ENCODE measurements around the gene ADTRP. TPM values are rescaled to one million over a fixed set of nuclear protein-coding genes. Genes with fewer than 3 reads are reported as not detected.
A peak's percentile ranks its signal among the peaks of the same experiment; 100 is the strongest.

ADTRP gene
- total and polyA plus RNA-seq, 10 of the 15 experiments (the other 5 are each of a cell fraction or from before 2014, with no cell fraction given): 0.10 to 2.6 (median 2.1) TPM

DNA sequence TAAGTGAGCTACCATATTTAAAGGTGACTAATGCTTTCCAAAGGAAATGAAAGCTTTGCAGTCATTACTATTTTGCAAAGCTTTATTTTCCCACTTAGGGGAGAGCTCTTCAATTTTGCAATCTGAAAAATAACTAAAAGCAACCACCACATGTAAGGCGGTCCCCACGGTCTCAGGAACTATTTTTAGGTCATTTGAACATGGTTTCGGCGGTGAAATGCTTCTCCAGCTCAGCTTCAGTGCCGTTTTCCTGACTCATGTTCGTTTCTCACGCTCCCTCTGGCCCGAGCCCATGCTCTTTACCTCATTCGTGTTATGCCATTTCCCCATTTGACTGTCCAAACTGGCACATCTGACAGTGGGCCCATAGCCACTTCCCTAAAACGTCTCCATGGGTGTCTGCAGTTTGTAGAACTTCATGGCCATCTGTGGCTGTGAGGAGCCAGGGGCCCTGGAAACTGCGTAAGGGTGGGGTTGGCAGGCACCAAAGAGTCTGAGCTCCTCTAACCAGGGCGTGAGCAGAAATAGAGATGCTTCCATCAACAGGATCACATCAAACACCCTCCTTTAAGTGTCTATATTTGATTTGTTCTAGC is 46.5 kb downstream of the ADTRP start:
- H3K27ac ChIP-seq (ENCODE audit: control insufficient read depth, insufficient read depth): peak overlapping the region; percentile 89
- intact Hi-C loops (cut with micrococcal nuclease; ENCODE audit: unreplicated experiment) (loop anchor here (1.0 to 5.0 kb wide), 7 partner anchors 20 to 383 kb away; partner anchors contain the start of gene HIVEP1), in situ Hi-C loops (cut with MboI) (no loop called here)
- CTCF ChIA-PET: interaction anchor here (0.7 to 3.0 kb wide), 18 partner anchors 9 to 638 kb away, joined by 3 to 19 read pairs (median 4); partner anchors contain the start of gene ADTRP
- H3K4me2 ChIP-seq (ENCODE audit: control insufficient read depth, insufficient read depth): peak overlapping the region; percentile 70
- no peaks in the 10 kb centered on the region for H3K9me3 ChIP-seq (replicated peaks; ENCODE audit: control insufficient read depth, insufficient read depth, low read length)
- H3K4me3 ChIP-seq: no peak overlapping the region
- no peaks in the 10 kb centered on the region for H3K27me3 ChIP-seq (replicated peaks in 1 of 2; ENCODE audit: control insufficient read depth in 2 of 2, insufficient read depth in 2 of 2, low read length in 1 of 2)
- no peaks in the 10 kb centered on the region for H3K79me2 ChIP-seq (ENCODE audit: control insufficient read depth, insufficient read depth, low read length)
- ATAC-seq (peak; percentile 87), FAIRE-seq (peak; percentile 38), DNase-seq (ENCODE audit: low read depth, low spot score) (peak; percentile 99)
- peak overlapping the region; percentile 25 for H3K9ac ChIP-seq (ENCODE audit: control insufficient read depth, insufficient read depth, low read length)
- WGBS (ENCODE audit: insufficient coverage, insufficient replicate concordance, low lambda C conversion rate, missing lambda C conversion rate): under 1% methylated on average over 12 of the region's 12 CpGs
- no peaks in the 10 kb centered on the region for H4K20me1 ChIP-seq (ENCODE audit: control insufficient read depth, insufficient read depth)
- H3K36me3 ChIP-seq (ENCODE audit: control insufficient read depth in 2 of 2, insufficient read depth in 2 of 2, low read length in 1 of 2): no peaks in the 10 kb centered on the region
- POLR2A ChIA-PET: interaction anchor here (0.6 to 2.8 kb wide), 17 partner anchors 9 to 781 kb away, joined by 3 to 34 read pairs (median 4); no protein-coding TSS in a partner anchor
- SMC1A ChIA-PET (ENCODE audit: uncharacterized antibody, unreplicated experiment): interaction anchor here (0.6 to 8.6 kb wide), 53 partner anchors 9 to 877 kb away, joined by 3 to 139 read pairs (median 4); partner anchors contain the start of gene ADTRP
- no TSS peak for BruUV-seq (replicated peaks)
- H3K4me1 ChIP-seq (ENCODE audit: control insufficient read depth, insufficient read depth, low read length): peaks cover 43% of the 10 kb centered on the region
- peak overlapping the region; percentile 46; the same call in 1 of the 2 replicates for H2AFZ ChIP-seq (ENCODE audit: control insufficient read depth, low read depth, low read length)
- RAD21 ChIA-PET (ENCODE audit: unreplicated experiment): interaction anchor here (0.5 to 5.3 kb wide), 36 partner anchors 9 to 559 kb away, joined by 3 to 88 read pairs (median 4); partner anchors contain the start of gene HIVEP1
- TF ChIP-seq BCL11A (IDR thresholded peaks at IDR 0.05; ENCODE audit: low read depth, low read length) (peak; percentile 92), CREB1 (IDR thresholded peaks at IDR 0.05; ENCODE audit: low read depth) (peak; percentile 81), NR2C2 (IDR thresholded peaks at IDR 0.05; ENCODE audit: borderline replicate concordance, control insufficient read depth, insufficient read length, low read depth) (no peak), MXI1 (IDR thresholded peaks at IDR 0.05; ENCODE audit: low read depth, low read length) (peak; percentile 81), SMARCA5 (IDR thresholded peaks at IDR 0.05) (peak; percentile 72; the same call in 1 of the 2 replicates), LARP7 (IDR thresholded peaks at IDR 0.05) (no peak), TCF3 (IDR thresholded peaks at IDR 0.05; ENCODE audit: borderline replicate concordance, insufficient read depth, low read depth, low read length) (peak; percentile 97), USF2 (IDR thresholded peaks at IDR 0.05; ENCODE audit: borderline replicate concordance, low read depth, low read length) (no peak), BCL3 (IDR thresholded peaks at IDR 0.05; ENCODE audit: borderline replicate concordance, insufficient read depth, low read depth, low read length, poor library complexity, severe bottlenecking) (peak; percentile 99), ZBED1 (IDR thresholded peaks at IDR 0.05; ENCODE audit: borderline replicate concordance) (peak; percentile 98), CHD2 (IDR thresholded peaks at IDR 0.05; ENCODE audit: borderline replicate concordance, low read depth, low read length) (peak; percentile 71; the same call in 1 of the 2 replicates)
- TF ChIP-seq, protein P1, sequence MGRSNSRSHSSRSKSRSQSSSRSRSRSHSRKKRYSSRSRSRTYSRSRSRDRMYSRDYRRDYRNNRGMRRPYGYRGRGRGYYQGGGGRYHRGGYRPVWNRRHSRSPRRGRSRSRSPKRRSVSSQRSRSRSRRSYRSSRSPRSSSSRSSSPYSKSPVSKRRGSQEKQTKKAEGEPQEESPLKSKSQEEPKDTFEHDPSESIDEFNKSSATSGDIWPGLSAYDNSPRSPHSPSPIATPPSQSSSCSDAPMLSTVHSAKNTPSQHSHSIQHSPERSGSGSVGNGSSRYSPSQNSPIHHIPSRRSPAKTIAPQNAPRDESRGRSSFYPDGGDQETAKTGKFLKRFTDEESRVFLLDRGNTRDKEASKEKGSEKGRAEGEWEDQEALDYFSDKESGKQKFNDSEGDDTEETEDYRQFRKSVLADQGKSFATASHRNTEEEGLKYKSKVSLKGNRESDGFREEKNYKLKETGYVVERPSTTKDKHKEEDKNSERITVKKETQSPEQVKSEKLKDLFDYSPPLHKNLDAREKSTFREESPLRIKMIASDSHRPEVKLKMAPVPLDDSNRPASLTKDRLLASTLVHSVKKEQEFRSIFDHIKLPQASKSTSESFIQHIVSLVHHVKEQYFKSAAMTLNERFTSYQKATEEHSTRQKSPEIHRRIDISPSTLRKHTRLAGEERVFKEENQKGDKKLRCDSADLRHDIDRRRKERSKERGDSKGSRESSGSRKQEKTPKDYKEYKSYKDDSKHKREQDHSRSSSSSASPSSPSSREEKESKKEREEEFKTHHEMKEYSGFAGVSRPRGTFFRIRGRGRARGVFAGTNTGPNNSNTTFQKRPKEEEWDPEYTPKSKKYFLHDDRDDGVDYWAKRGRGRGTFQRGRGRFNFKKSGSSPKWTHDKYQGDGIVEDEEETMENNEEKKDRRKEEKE (IDR thresholded peaks at IDR 0.05): no peak
- TF ChIP-seq, protein P2, sequence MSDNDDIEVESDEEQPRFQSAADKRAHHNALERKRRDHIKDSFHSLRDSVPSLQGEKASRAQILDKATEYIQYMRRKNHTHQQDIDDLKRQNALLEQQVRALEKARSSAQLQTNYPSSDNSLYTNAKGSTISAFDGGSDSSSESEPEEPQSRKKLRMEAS (IDR thresholded peaks at IDR 0.05; ENCODE audit: low read depth, low read length): peak; percentile 77; the same call in 1 of the 2 replicates
